ENCODE results near the gene PCK1.
A peak's percentile ranks its signal among the peaks of the same experiment; 100 is the strongest.
"Not testable (repeated sequence)": the region's sequence is repeated elsewhere in the genome, so short reads cannot be mapped to it uniquely, and the experiment has no call there.

The PCK1 gene

GRCh38 chr20:57560554-57561355 lies at the start of gene PCK1:
Gene PCK1 (plus strand): TSS chr20:57561110. CDS start chr20:57561412, 302 bp downstream.
- no peak for DNase-seq (ENCODE audit: low read depth)

- not testable (repeated sequence) for DNase-seq (ENCODE audit: low read depth)
These were observed 49.2 kb upstream of the PCK1 start for GRCh38 chr20:57511709-57512108.

GRCh38 chr20:57512432-57512831 lies 48.5 kb upstream of the PCK1 start:
- no peak for DNase-seq (ENCODE audit: low read depth)

- DNase-seq (ENCODE audit: low read depth), result peak; percentile 9
These were observed 47.7 kb upstream of the PCK1 start for GRCh38 chr20:57513199-57513598.

GRCh38 chr20:57514273-57514751 lies 46.6 kb upstream of the PCK1 start:
- DNase-seq (ENCODE audit: low read depth), result peak; percentile 47

DNA sequence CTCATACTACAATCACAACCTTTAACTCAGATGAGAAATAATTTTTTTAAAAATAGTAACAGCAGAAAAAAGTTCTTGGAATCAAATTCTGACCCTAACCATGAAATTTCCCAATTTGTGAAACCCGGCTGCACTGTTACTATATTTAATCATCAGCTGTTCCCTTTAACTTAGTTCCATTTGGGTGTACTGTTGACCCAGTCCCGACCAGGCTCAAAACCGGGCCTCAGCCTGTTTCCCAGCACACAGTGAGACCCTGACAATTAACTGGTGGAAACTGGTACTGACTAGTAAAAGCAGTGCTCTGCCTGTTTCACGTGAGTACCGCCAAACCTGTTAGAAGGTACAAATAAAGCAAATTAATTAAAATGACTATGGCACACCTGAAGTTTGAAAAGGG lies 43.0 kb upstream of the PCK1 start:
- no peak for DNase-seq (ENCODE audit: low read depth)

DNA sequence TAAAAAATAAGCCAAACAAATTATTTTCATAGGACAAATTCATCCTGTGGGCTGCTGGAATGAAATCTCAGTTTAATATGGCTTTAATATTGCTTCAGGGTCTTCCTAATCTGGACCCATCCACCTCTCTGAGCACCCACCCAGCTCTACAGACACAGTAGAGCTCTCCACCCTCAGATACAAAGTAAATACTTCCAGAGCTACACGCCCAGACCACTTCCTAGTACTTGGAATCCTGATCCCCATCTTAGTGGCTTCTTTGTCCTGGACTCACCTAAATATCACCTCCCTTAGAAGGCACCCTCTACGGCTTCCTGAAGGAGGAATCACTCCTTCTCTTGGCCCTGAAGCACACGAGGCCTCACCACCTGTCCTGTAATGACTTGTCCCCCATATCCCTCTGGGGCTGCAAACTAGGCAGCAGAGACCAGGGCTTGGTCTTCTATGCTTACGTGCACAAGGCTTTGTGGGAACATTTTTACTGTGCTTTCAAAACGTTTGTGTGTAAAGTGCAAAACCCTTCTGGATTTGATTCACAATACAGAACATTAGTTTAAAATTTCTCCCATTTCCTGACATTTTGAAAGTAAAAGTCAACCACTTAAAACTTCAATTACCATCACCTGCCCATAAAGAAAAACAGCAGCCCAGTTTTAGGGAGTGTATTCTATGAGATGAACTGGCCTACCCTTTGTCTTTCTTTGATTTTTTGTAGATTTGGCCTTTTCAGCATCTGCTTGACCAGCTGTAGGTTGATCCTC lies 38.4 kb upstream of the PCK1 start:
- DNase-seq (ENCODE audit: low read depth), result no peak

DNA sequence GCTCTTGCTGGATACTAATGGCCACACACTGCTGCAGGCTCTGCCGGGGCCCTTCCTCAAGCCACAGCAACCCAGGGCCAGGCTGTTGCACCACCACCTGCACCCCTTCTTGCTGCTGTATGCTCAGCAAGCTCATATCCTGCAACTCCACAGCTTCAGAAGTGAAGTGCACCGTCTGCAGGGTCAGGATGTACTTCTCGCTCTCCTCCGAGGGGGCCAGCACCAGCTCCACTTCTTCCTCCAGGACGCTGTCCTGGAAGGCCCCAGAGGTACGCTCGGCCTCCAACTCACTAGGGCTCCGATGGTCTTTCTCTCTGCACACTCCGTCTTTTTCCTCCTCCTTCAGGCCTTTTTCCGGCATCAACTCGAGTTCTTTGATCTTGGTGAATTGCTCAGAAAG lies 37.1 kb upstream of the PCK1 start:
- DNase-seq (ENCODE audit: low read depth), result no peak

- DNase-seq (ENCODE audit: low read depth), result no peak
These were observed 36.3 kb upstream of the PCK1 start, which contains the start of gene CTCFL for GRCh38 chr20:57524511-57525176. Gene CTCFL (minus strand): TSS chr20:57525140. CDS start chr20:57524205, 935 bp downstream.

DNA sequence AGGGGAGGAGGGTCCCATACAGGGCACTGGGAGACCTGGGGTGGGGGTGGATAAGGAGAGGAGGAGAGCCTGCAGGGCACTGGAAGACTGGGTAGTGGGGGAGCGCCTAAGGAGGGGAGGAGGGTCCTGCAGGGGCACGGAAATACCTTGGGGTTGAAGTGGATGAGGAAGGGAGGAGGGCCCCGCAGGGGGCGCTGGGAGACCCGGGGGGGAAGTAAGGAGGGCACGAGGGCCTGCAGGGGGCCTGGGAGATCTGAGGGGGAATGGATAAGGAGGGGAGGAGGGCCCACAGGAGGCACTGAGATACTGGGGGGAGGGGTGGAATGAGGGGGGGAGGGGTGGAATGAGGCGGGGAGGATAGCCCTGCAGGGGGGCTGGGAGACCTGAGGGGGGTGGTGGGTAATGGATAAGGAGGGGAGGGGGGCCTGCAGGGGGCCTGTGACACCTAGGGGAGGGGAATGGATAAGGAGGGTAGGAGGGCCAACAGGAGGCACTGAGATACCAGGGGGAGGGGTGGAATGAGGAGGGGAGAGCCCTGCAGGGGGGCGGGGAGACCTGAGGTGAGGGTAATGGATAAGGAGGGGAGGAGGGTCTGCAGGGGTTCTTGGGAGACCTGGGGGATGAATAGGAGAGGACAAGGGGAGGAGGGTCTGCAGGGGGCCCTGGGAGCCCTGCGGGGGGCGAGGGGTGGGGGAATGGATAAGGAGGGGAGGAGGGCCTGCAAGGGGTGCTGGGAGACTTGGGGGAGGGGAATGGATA lies 35.4 kb upstream of the PCK1 start:
- no peak for DNase-seq (ENCODE audit: low read depth)

- DNase-seq (ENCODE audit: low read depth), result no peak
These were observed 34.6 kb upstream of the PCK1 start for GRCh38 chr20:57526087-57526884.

DNA sequence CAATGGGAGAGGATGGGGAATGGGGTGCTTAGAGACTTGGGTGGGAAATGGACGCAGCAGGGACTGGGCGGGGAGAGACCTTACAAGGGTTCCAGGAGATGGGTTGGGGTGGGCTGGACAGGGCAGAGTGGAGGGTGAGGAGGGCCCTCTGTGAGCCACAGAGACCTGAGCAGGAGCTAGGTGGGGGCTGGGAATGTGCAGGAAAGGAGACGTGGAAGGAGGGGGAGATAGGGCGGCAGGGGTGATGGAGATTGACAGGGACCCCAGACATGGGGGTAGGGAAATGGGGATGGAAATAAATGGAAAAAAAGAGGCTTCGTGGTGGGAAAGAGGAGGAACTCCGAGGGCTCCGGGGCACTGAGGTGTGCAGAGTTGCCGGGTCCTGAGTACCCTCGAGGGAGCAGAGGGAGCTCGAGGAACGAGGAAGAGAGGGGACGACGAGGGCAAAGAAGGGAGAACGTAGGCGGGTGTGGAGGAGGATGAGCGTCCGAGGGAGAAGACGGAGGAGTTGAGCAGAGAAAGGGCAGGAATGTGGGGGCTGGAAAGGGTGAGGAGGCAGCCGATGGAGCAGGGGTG lies 33.9 kb upstream of the PCK1 start:
- DNase-seq (ENCODE audit: low read depth), result no peak

DNA sequence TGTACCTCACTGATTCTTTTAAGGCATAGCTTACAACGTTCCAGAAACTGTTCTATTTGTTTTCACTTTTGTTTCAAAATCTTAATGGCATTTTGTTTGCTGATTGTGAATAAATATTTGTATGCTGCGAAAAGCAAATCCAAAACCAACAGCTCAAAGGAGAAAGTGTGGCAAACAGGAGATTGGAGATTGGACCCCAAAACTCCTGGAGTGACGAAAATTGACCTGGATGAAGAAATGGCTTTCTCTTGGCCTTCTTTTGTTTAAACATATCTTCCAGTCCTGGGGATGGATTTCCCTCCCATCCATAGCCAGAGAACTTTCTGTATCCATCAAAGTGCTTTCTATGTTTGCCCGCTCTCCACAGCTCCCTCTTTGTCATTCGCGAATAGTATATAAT lies 33.2 kb upstream of the PCK1 start:
- DNase-seq (ENCODE audit: low read depth), result no peak

- no peak for DNase-seq (ENCODE audit: low read depth)
These were observed 32.8 kb upstream of the PCK1 start for GRCh38 chr20:57528148-57528547.

- DNase-seq (ENCODE audit: low read depth), result no peak
These were observed 31.7 kb upstream of the PCK1 start for GRCh38 chr20:57529160-57529585.

DNA sequence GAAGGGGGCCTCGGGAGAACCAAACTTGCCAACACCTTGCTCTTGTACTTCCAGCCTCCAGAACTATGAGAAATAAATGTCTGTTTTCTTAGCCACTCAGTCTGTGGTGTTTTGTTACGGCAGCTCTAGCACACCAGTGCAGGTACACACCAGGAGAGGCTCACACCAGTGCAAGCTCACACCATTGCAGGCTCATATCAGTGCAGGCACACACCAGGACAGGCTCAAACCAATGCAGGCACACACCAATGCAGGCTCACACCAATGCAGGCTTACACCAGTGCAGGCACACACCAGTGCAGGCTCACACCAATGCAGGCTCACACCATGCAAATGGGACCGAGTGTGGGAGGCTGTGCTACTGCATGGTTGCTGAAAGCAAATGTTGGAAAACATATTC lies 31.1 kb upstream of the PCK1 start:
- no peak for DNase-seq (ENCODE audit: low read depth)

GRCh38 chr20:57530327-57530981 lies 30.5 kb upstream of the PCK1 start:
- no peak for DNase-seq (ENCODE audit: low read depth)

DNA sequence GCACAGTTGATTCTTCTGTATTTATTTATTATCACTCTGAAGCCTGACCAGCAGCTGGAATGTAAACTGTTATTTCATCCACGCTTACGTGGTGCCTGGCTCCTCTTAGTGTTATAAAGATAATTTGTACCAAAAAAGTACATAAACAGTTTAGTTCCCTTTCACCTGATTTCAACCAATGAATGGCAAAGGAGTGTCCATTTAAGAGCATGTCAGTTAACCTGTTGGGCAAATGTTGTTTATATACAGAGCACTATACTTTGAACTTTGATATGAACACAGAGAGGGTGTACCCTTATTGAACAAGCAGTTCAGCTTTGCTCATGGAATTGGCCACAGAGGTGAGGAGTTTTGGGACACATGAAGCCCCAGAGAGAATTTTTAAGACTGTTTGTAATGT lies 28.8 kb upstream of the PCK1 start:
- no peak for DNase-seq (ENCODE audit: low read depth)

GRCh38 chr20:57535297-57535696 lies 25.6 kb upstream of the PCK1 start:
- DNase-seq (ENCODE audit: low read depth), result no peak

- no peak for DNase-seq (ENCODE audit: low read depth)
These were observed 24.7 kb upstream of the PCK1 start for GRCh38 chr20:57536120-57536708.

Measured in stromal cell of bone marrow (primary cell).